ENCODE measurements around the gene BBS12. TPM values are rescaled to one million over a fixed set of nuclear protein-coding genes. Genes with fewer than 3 reads are reported as not detected.

BBS12 gene
- total RNA-seq, 2 experiments from 2014 or later, result 1.8 to 3.2 TPM

DNA sequence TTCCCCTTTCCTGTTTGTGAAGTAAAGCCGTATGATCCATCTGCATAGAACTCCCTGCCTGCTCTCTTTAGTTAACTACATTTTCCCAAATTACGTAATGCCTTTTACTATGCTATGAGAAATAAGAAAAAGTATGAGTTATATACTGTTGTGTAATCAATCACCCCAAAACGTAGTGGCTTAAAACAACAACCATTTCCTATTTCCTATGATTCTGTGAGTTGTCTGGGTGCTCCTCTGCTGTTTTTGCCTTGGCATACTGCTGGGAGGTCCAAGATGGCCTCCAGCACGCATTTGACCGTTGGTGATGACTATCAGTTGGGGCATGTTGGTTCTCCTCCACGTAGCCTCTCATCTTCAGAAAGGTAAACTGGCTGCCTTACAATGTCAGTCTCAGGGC, 39.8 kb downstream of the BBS12 start:
- BruUV-seq (replicated peaks), result no TSS peak
- Histone ChIP-seq H3K9me2 (ENCODE audit: insufficient read depth, low read length) (no peaks in the 10 kb centered on the region), H3K9me3 (ENCODE audit: low read length) (no peaks in the 10 kb centered on the region), H3K36me3 (ENCODE audit: insufficient read depth, low read length) (no peaks in the 10 kb centered on the region), H3K4me1 (ENCODE audit: insufficient read depth, low read length, poor library complexity, severe bottlenecking) (no peaks in the 10 kb centered on the region), H3K79me2 (ENCODE audit: insufficient read depth, low read depth, low read length) (no peaks in the 10 kb centered on the region), H3K4me3 (ENCODE audit: low read depth, low read length, poor library complexity, severe bottlenecking) (no peak overlapping the region), H3K4me2 (ENCODE audit: low read length) (no peak overlapping the region), H2AFZ (ENCODE audit: low read length) (no peak overlapping the region; the same call in 1 of the 2 replicates), H3K27ac (ENCODE audit: low read depth, low read length, poor library complexity, severe bottlenecking) (no peak overlapping the region), H4K20me1 (ENCODE audit: insufficient read depth, low read length) (no peaks in the 10 kb centered on the region)
- DNase-seq (ENCODE audit: low spot score), result no peak
- TF ChIP-seq EZH2phosphoT487 (IDR thresholded peaks at IDR 0.05; ENCODE audit: borderline replicate concordance, low read depth, low read length), result no peak
- TF ChIP-seq, protein P1, sequence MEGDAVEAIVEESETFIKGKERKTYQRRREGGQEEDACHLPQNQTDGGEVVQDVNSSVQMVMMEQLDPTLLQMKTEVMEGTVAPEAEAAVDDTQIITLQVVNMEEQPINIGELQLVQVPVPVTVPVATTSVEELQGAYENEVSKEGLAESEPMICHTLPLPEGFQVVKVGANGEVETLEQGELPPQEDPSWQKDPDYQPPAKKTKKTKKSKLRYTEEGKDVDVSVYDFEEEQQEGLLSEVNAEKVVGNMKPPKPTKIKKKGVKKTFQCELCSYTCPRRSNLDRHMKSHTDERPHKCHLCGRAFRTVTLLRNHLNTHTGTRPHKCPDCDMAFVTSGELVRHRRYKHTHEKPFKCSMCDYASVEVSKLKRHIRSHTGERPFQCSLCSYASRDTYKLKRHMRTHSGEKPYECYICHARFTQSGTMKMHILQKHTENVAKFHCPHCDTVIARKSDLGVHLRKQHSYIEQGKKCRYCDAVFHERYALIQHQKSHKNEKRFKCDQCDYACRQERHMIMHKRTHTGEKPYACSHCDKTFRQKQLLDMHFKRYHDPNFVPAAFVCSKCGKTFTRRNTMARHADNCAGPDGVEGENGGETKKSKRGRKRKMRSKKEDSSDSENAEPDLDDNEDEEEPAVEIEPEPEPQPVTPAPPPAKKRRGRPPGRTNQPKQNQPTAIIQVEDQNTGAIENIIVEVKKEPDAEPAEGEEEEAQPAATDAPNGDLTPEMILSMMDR (conservative IDR thresholded peaks at IDR 0.05; ENCODE audit: low read length), result no peak
- ChIA-PET CTCF (ENCODE audit: unreplicated experiment) (no interaction called here), POLR2A (no interaction called here)
- intact Hi-C loops (cut with micrococcal nuclease; ENCODE audit: unreplicated experiment), result no loop called here

GRCh38 chr4:122772986-122773385, 40.5 kb downstream of the BBS12 start:
- H3K9me2 ChIP-seq (ENCODE audit: insufficient read depth, low read length), result no peaks in the 10 kb centered on the region
- H2AFZ ChIP-seq (ENCODE audit: low read length), result no peak overlapping the region
- no TSS peak for BruUV-seq (replicated peaks)
- no peaks in the 10 kb centered on the region for H3K4me1 ChIP-seq (ENCODE audit: insufficient read depth, low read length, poor library complexity, severe bottlenecking)
- DNase-seq (ENCODE audit: low spot score), result no peak
- intact Hi-C loops (cut with micrococcal nuclease; ENCODE audit: unreplicated experiment), result no loop called here
- H3K4me3 ChIP-seq (ENCODE audit: low read depth, low read length, poor library complexity, severe bottlenecking), result no peak overlapping the region
- no peak overlapping the region for H3K4me2 ChIP-seq (ENCODE audit: low read length)
- H3K9me3 ChIP-seq (ENCODE audit: low read length), result no peaks in the 10 kb centered on the region
- H3K36me3 ChIP-seq (ENCODE audit: insufficient read depth, low read length), result no peaks in the 10 kb centered on the region
- no peaks in the 10 kb centered on the region for H3K79me2 ChIP-seq (ENCODE audit: insufficient read depth, low read depth, low read length)
- TF ChIP-seq, protein P1 (conservative IDR thresholded peaks at IDR 0.05; ENCODE audit: low read length), result no peak
- TF ChIP-seq EZH2phosphoT487 (IDR thresholded peaks at IDR 0.05; ENCODE audit: borderline replicate concordance, low read depth, low read length), result no peak
- POLR2A ChIA-PET, result no interaction called here
- no peak overlapping the region for H3K27ac ChIP-seq (ENCODE audit: low read depth, low read length, poor library complexity, severe bottlenecking)
- CTCF ChIA-PET (ENCODE audit: unreplicated experiment), result no interaction called here
- H4K20me1 ChIP-seq (ENCODE audit: insufficient read depth, low read length), result no peaks in the 10 kb centered on the region

DNA sequence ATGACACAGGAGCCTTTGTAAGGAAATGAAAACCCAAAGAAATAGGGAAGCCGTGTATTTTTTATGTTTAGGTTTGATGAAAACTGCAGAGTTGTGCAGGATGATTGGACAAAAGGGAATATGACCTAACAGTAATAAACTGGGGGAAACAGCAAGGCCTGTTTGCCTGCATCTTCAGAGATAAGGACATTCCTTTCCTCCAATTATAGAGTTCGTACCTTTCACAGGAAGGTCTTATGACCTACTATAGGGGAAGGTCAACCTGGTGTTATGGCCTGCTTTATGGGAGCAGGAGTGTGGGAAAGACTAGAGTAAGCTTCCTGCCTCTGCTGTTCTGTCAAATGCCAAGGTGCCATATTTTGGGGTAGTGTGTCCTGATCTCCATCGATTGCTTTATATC, 42.5 kb downstream of the BBS12 start:
- Histone ChIP-seq H2AFZ (ENCODE audit: low read length) (no peak overlapping the region), H3K4me2 (ENCODE audit: low read length) (no peak overlapping the region), H3K79me2 (ENCODE audit: insufficient read depth, low read depth, low read length) (no peaks in the 10 kb centered on the region), H3K9me3 (ENCODE audit: low read length) (no peaks in the 10 kb centered on the region), H3K4me1 (ENCODE audit: insufficient read depth, low read length, poor library complexity, severe bottlenecking) (no peaks in the 10 kb centered on the region), H4K20me1 (ENCODE audit: insufficient read depth, low read length) (no peaks in the 10 kb centered on the region), H3K9me2 (ENCODE audit: insufficient read depth, low read length) (no peaks in the 10 kb centered on the region), H3K36me3 (ENCODE audit: insufficient read depth, low read length) (no peaks in the 10 kb centered on the region), H3K27ac (ENCODE audit: low read depth, low read length, poor library complexity, severe bottlenecking) (no peak overlapping the region), H3K4me3 (ENCODE audit: low read depth, low read length, poor library complexity, severe bottlenecking) (no peak overlapping the region)
- no TSS peak for BruUV-seq (replicated peaks)
- DNase-seq (ENCODE audit: low spot score), result no peak
- POLR2A ChIA-PET, result no interaction called here
- CTCF ChIA-PET (ENCODE audit: unreplicated experiment), result no interaction called here
- no peak for TF ChIP-seq EZH2phosphoT487 (IDR thresholded peaks at IDR 0.05; ENCODE audit: borderline replicate concordance, low read depth, low read length)
- TF ChIP-seq, protein P1 (conservative IDR thresholded peaks at IDR 0.05; ENCODE audit: low read length), result no peak
- intact Hi-C loops (cut with micrococcal nuclease; ENCODE audit: unreplicated experiment), result no loop called here

All from OCI-LY7 (cell line).